T follicular helper cell (primary cell): ENCODE measurements around the gene PFKFB3.
A peak's percentile ranks its signal among the peaks of the same experiment; 100 is the strongest.
"Not testable (repeated sequence)": the region's sequence is repeated elsewhere in the genome, so short reads cannot be mapped to it uniquely, and the experiment has no call there.

ENCODE experiments used
- DNase-seq: peaks from one replicate; pipeline ENCODE4 v3.0.0-alpha.2; 2020; ENCODE audit warnings: low read depth

The PFKFB3 gene

GRCh38 chr10:6178581-6178980 is 24.2 kb upstream of the PFKFB3 start:
- no peak for DNase-seq

- no peak for DNase-seq
These were observed 23.7 kb upstream of the PFKFB3 start for GRCh38 chr10:6179078-6179477.

GRCh38 chr10:6180480-6181110 is 22.1 kb upstream of the PFKFB3 start:
- no peak for DNase-seq

- no peak for DNase-seq
These were observed 21.5 kb upstream of the PFKFB3 start for GRCh38 chr10:6181249-6181648.

- DNase-seq: no peak
These were observed 20.2 kb upstream of the PFKFB3 start for GRCh38 chr10:6182454-6183098.

GRCh38 chr10:6185039-6185716 is 17.6 kb upstream of the PFKFB3 start:
- DNase-seq: no peak

- no peak for DNase-seq
These were observed 15.9 kb upstream of the PFKFB3 start for GRCh38 chr10:6186894-6187256.

GRCh38 chr10:6187278-6187677 is 15.5 kb upstream of the PFKFB3 start:
- no peak for DNase-seq

- DNase-seq: not testable (repeated sequence)
These were observed 12.7 kb upstream of the PFKFB3 start for GRCh38 chr10:6190033-6190432.

GRCh38 chr10:6191147-6191546 is 11.6 kb upstream of the PFKFB3 start:
- DNase-seq: no peak

- DNase-seq: no peak
These were observed 11.2 kb upstream of the PFKFB3 start for GRCh38 chr10:6191569-6191968.

GRCh38 chr10:6193342-6193741 is 9.4 kb upstream of the PFKFB3 start:
- DNase-seq: not testable (repeated sequence)

GRCh38 chr10:6194311-6194710 is 8.4 kb upstream of the PFKFB3 start:
- no peak for DNase-seq

GRCh38 chr10:6195376-6195775 is 7.4 kb upstream of the PFKFB3 start:
- no peak for DNase-seq

GRCh38 chr10:6195846-6196245 is 6.9 kb upstream of the PFKFB3 start:
- DNase-seq: no peak

- not testable (repeated sequence) for DNase-seq
These were observed 6.2 kb upstream of the PFKFB3 start for GRCh38 chr10:6196524-6196923.

- DNase-seq: no peak
These were observed 5.4 kb upstream of the PFKFB3 start for GRCh38 chr10:6197321-6197720.

GRCh38 chr10:6198171-6198570 is 4.6 kb upstream of the PFKFB3 start:
- DNase-seq: no peak

- DNase-seq: no peak
These were observed 3.5 kb upstream of the PFKFB3 start for GRCh38 chr10:6199131-6199733.

- no peak for DNase-seq
These were observed 2.3 kb upstream of the PFKFB3 start for GRCh38 chr10:6200440-6200733.

- DNase-seq: no peak
These were observed 1.8 kb upstream of the PFKFB3 start for GRCh38 chr10:6200734-6201515.

- DNase-seq: peak; percentile 75
These were observed 1.2 kb upstream of the PFKFB3 start for GRCh38 chr10:6201516-6201975.
